CD4-positive, alpha-beta T cell (primary cell): ENCODE results near the gene HSP90AB1. TPM values are rescaled to one million over a fixed set of nuclear protein-coding genes. Genes with fewer than 3 reads are reported as not detected.

Experiments
- ATAC-seq: fragments of 200-7000 bp; cut with Tn5 transposase; one replicate; pipeline ENCODE4 v1.10.0; 2022; ENCODE audit warnings: mild to moderate bottlenecking; ENCODE audit not compliant: poor library complexity
- CTCF ChIA-PET: fragments of 350-600 bp; sonication (Branson Sonifier 250); formaldehyde crosslinking; loops from one replicate; lab custom pipeline; 2021; ENCODE audit warnings: antibody characterized with exemption, inconsistent platforms; lab: Charles Lee
- POLR2A ChIA-PET: fragments of 350-600 bp; sonication (Branson Sonifier 250); formaldehyde crosslinking; loops from one replicate; lab custom pipeline; 2021; ENCODE audit warnings: antibody characterized with exemption, inconsistent platforms; lab: Charles Lee
- DNase-seq, 14 experiments: peaks; one replicate each; pipeline ENCODE4 v3.0.0-alpha.2; 2013 to 2020; ENCODE audit warnings: mixed read lengths in 2 of 14
- H3K27ac ChIP-seq, 2 donors: one replicate each; pipeline versions ENCODE4 v1.5.1 to v1.7.0; 2013; ENCODE audit warnings: low read length in 2 of 2, low read depth in 1 of 2, mild to moderate bottlenecking in 1 of 2
- H3K27me3 ChIP-seq, 2 experiments: 1 replicate in 1 of 2; 2 replicates in 1 of 2; pipeline versions ENCODE4 v1.6.1 to v1.7.0; 2013; ENCODE audit warnings: low read length in 2 of 2, control low read depth in 1 of 2, mild to moderate bottlenecking in 1 of 2, moderate library complexity in 1 of 2; ENCODE audit not compliant: insufficient read depth in 2 of 2, control insufficient read depth in 1 of 2
- H3K36me3 ChIP-seq: one replicate; pipeline ENCODE4 v1.6.1; 2013; ENCODE audit warnings: low read length, control low read depth; ENCODE audit not compliant: insufficient read depth
- H3K4me1 ChIP-seq: one replicate; pipeline ENCODE4 v1.6.1; 2013; ENCODE audit warnings: low read length, control low read depth; ENCODE audit not compliant: insufficient read depth
- H3K4me3 ChIP-seq: one replicate; pipeline ENCODE4 v1.5.1; 2013; ENCODE audit warnings: mild to moderate bottlenecking, low read length, moderate library complexity
- H3K9me3 ChIP-seq, 2 experiments: 1 replicate in 1 of 2; 2 replicates in 1 of 2; pipeline versions ENCODE4 v1.6.1 to v1.7.0; 2013; ENCODE audit warnings: low read length in 2 of 2, mild to moderate bottlenecking in 2 of 2, control low read depth in 1 of 2, moderate library complexity in 1 of 2; ENCODE audit not compliant: control insufficient read depth in 1 of 2, insufficient read depth in 1 of 2
- H3K27ac Mint-ChIP-seq: one replicate; pipeline ENCODE4 v1.8.0; 2020; ENCODE audit warnings: mixed read lengths
- H3K27me3 Mint-ChIP-seq: one replicate; pipeline ENCODE4 v1.8.0; 2021; ENCODE audit warnings: mixed read lengths
- H3K36me3 Mint-ChIP-seq: one replicate; pipeline ENCODE4 v1.8.0; 2021; ENCODE audit warnings: low read depth, mixed read lengths
- H3K4me1 Mint-ChIP-seq: one replicate; pipeline ENCODE4 v1.8.0; 2021; ENCODE audit warnings: low read depth, mixed read lengths
- H3K4me3 Mint-ChIP-seq: one replicate; pipeline ENCODE4 v1.8.0; 2020; ENCODE audit warnings: mild to moderate bottlenecking, mixed read lengths
- H3K9me3 Mint-ChIP-seq: one replicate; pipeline ENCODE4 v1.8.0; 2020; ENCODE audit warnings: mixed read lengths
- intact Hi-C, 2 experiments: fragments of 100-400 bp; cut with DNase I in 1 of 2; cut with micrococcal nuclease in 1 of 2; formaldehyde crosslinking; loops; one replicate each; pipeline versions ENCODE4 v1.15.1 to v1.9.0; 2023 to 2025; cut with DNase I, micrococcal nuclease
- total RNA-seq, 174 experiments: library from RNA in 2 of 174; stranded (reverse) in 2 of 174; gene quantifications; one replicate each; pipeline ENCODE4 v1.2.3 and lab custom pipeline; 2021 to 2026
- TF ChIP-seq, protein P1 (sequence below): fragments of 200-600 bp; IDR thresholded peaks from one replicate; pipeline ENCODE4 v1.8.0; 2022; ENCODE audit warnings: antibody characterized with exemption, mild to moderate bottlenecking

Gene HSP90AB1
- total RNA-seq, 2 experiments from 2014 or later, result 401 to 405 TPM

DNA sequence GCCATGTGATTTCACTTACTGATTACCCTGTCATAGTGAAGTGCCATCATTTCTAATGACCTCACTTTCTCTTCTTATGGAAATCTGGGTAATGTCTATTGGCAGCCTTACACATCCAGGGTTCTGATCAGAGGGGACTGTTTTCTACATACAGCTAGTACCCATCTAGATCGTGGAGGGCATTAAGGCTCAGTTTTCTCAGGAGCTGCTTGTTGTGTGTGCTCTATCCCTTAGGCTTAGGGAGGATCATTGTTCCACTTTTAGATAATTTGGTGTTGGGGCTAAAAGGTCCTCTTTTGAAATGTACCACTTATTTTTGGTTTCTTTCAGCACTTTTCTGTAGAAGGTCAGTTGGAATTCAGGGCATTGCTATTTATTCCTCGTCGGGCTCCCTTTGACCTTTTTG, 3.8 kb downstream of the HSP90AB1 start:
- TF ChIP-seq, protein P1, sequence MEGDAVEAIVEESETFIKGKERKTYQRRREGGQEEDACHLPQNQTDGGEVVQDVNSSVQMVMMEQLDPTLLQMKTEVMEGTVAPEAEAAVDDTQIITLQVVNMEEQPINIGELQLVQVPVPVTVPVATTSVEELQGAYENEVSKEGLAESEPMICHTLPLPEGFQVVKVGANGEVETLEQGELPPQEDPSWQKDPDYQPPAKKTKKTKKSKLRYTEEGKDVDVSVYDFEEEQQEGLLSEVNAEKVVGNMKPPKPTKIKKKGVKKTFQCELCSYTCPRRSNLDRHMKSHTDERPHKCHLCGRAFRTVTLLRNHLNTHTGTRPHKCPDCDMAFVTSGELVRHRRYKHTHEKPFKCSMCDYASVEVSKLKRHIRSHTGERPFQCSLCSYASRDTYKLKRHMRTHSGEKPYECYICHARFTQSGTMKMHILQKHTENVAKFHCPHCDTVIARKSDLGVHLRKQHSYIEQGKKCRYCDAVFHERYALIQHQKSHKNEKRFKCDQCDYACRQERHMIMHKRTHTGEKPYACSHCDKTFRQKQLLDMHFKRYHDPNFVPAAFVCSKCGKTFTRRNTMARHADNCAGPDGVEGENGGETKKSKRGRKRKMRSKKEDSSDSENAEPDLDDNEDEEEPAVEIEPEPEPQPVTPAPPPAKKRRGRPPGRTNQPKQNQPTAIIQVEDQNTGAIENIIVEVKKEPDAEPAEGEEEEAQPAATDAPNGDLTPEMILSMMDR, result no peak
- Histone ChIP-seq H3K4me1 (peaks cover 51% of the 10 kb centered on the region), H3K4me3 (no peak overlapping the region), H3K9me3 (no peaks in the 10 kb centered on the region), H3K27me3 (no peaks in the 10 kb centered on the region), H3K27ac (no peak overlapping the region), H3K36me3 (peaks cover 75% of the 10 kb centered on the region)
- Mint-ChIP-seq H3K27ac (peak overlapping the region; percentile 12), H3K27me3 (peaks cover 5% of the 10 kb centered on the region), H3K4me3 (peak overlapping the region; percentile 12), H3K36me3 (peaks cover 92% of the 10 kb centered on the region), H3K9me3 (no peaks in the 10 kb centered on the region), H3K4me1 (peaks cover 70% of the 10 kb centered on the region)
- no peak for DNase-seq
- POLR2A ChIA-PET, result no interaction called here
- intact Hi-C loops, result no loop called here
- CTCF ChIA-PET, result no interaction called here
- ATAC-seq, result no peak

DNA sequence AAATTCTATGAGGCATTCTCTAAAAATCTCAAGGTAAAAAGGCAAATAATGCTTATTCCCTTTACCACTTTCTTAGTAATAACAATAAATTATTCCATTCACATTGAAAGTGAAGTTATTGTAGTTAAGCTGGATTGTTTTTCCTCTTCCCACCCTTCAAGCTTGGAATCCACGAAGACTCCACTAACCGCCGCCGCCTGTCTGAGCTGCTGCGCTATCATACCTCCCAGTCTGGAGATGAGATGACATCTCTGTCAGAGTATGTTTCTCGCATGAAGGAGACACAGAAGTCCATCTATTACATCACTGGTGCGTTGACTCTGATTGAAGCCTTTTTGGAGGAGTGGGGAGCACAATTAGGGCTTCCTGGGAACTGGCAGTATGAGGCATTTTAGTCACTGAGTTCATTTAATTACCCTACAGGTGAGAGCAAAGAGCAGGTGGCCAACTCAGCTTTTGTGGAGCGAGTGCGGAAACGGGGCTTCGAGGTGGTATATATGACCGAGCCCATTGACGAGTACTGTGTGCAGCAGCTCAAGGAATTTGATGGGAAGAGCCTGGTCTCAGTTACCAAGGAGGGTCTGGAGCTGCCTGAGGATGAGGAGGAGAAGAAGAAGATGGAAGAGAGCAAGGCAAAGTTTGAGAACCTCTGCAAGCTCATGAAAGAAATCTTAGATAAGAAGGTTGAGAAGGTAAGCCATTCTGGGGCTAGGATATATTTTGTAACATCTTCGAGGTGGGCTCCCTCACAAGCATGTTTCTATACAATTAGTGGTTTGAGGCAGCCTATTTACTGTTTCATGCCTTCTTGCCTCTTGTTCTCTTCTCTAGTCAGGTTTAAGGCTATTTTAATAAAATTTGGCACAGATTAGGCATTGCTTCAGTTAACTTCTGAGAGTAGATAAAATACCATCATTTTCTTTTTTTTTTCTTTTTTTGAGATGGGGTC, 4.9 kb downstream of the HSP90AB1 start:
- H3K27me3 Mint-ChIP-seq, result peaks cover 3% of the 10 kb centered on the region
- intact Hi-C loops, result no loop called here
- Histone ChIP-seq H3K9me3 (no peaks in the 10 kb centered on the region), H3K4me3 (no peak overlapping the region), H3K27ac (no peak overlapping the region), H3K27me3 (no peaks in the 10 kb centered on the region), H3K4me1 (peaks cover 55% of the 10 kb centered on the region), H3K36me3 (peaks cover 79% of the 10 kb centered on the region)
- no peak for DNase-seq
- POLR2A ChIA-PET, result interaction anchor here (0.9 to 1.2 kb wide), 2 partner anchors 10 to 28 kb away, joined by 3 to 4 read pairs; partner anchors contain the start of gene SLC29A1
- H3K36me3 Mint-ChIP-seq, result peaks cover 91% of the 10 kb centered on the region
- TF ChIP-seq, protein P1, result no peak
- H3K27ac Mint-ChIP-seq, result no peak overlapping the region
- CTCF ChIA-PET, result interaction anchor here (1.0 kb wide), 1 partner anchor 13 kb away, joined by 4 read pairs; no protein-coding TSS in a partner anchor
- H3K4me3 Mint-ChIP-seq, result peak overlapping the region; percentile 59
- H3K9me3 Mint-ChIP-seq, result no peaks in the 10 kb centered on the region
- no peak for ATAC-seq
- H3K4me1 Mint-ChIP-seq, result peaks cover 77% of the 10 kb centered on the region

DNA sequence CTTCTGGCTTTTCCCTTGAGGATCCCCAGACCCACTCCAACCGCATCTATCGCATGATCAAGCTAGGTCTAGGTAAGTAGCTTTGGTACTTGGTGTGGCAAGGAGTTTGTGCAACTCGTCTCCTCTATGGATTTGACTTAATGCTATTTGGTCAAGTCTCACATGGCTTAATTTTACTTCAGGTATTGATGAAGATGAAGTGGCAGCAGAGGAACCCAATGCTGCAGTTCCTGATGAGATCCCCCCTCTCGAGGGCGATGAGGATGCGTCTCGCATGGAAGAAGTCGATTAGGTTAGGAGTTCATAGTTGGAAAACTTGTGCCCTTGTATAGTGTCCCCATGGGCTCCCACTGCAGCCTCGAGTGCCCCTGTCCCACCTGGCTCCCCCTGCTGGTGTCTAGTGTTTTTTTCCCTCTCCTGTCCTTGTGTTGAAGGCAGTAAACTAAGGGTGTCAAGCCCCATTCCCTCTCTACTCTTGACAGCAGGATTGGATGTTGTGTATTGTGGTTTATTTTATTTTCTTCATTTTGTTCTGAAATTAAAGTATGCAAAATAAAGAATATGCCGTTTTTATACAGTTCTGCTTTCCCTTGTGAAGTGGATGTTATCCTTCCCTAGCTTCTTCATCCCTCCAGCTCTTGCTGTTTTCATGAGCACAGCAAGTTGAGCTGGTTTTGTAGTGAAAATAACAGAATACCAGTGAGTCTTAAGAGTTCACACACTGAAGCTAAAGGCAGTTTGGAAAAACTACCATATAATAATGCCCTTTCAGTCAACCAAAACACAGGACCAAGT, 6.6 kb downstream of the HSP90AB1 start:
- ChIA-PET POLR2A (interaction anchor here (0.9 to 4.0 kb wide), 4 partner anchors 7 to 68 kb away, joined by 3 to 135 read pairs (median 6); partner anchors contain the start of gene HSP90AB1), CTCF (interaction anchor here (0.9 to 1.0 kb wide), 2 partner anchors 17 to 59 kb away, joined by 3 to 4 read pairs; partner anchors contain the start of genes AARS2 and TMEM151B)
- intact Hi-C loops, result no loop called here
- TF ChIP-seq, protein P1, result peak; percentile 65
- H3K27ac Mint-ChIP-seq, result peak overlapping the region; percentile 2
- no peak overlapping the region for H3K27ac ChIP-seq
- no peaks in the 10 kb centered on the region for H3K27me3 Mint-ChIP-seq
- H3K27me3 ChIP-seq, result no peaks in the 10 kb centered on the region
- H3K4me1 ChIP-seq, result peaks cover 54% of the 10 kb centered on the region
- H3K36me3 ChIP-seq, result peaks cover 76% of the 10 kb centered on the region
- peak overlapping the region; percentile 5 for H3K4me3 Mint-ChIP-seq
- peaks cover 85% of the 10 kb centered on the region for H3K36me3 Mint-ChIP-seq
- no peaks in the 10 kb centered on the region for H3K9me3 Mint-ChIP-seq
- H3K4me3 ChIP-seq, result no peak overlapping the region
- peak in 13 of 14 experiments; percentile 38 to 77 (median 51) for DNase-seq
- no peaks in the 10 kb centered on the region for H3K9me3 ChIP-seq
- H3K4me1 Mint-ChIP-seq, result peaks cover 77% of the 10 kb centered on the region
- ATAC-seq, result peak; percentile 27
